Measurements from ENCODE around the gene DNASE1. TPM values are rescaled to one million over a fixed set of nuclear protein-coding genes. Genes with fewer than 3 reads are reported as not detected.
"Not testable (repeated sequence)": the region's sequence is repeated elsewhere in the genome, so short reads cannot be mapped to it uniquely, and the experiment has no call there.

DNASE1 gene
- total and polyA plus RNA-seq, 4 donors = 0.77 to 11.6 (median 6.2) TPM

DNA sequence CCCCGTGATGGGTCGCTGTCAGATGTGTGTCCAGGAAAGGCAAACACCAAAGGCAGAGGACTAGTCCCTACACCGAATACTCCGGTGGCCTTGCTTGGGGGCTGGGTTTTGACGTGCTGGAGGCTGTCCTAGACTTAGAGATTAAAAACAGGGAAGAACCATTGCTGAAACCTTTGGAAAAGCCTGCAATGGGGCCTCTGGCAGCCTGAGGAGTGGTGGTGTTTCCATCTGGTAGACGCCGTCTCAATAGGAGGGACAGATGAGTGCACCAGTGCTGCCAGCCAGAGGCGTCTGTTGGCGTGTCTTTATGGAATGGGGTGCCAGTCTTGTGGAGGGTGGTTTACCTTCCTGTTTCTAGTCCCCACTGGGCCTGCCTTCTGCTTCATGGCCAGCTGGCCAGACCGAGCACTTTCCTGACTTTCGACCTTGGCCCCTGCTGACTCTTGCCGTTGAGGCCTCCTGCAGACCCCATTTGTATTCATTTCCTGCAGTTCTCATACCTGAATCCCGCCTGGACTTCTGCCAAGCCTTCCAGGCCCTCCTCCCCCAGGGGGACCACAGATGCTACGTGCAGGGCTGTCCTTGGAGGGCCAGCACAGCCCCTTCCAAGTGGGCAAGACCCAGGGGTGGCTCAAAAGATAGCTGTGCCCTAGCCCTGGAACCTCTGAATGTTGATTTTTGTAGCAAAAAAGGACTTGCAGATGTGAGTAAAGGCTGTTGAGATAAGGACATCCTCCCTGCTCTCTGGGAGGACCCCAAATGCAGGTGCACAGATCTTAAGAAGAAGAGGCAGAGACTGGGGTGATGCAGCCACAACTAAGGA lies 1.9 kb upstream of the DNASE1 start:
- H3K4me1 ChIP-seq (ENCODE audit: control insufficient read depth in 4 of 4, insufficient read depth in 4 of 4, low read length in 3 of 4) = no peaks in the 10 kb centered on the region
- H3K36me3 ChIP-seq (ENCODE audit: control insufficient read depth in 4 of 4, insufficient read depth in 3 of 4, low read depth in 1 of 4, low read length in 3 of 4) = peaks cover under 1 to 23% (median 8%) of the 10 kb centered on the region in 4 donors
- 87% methylated on average over 14 of the region's 14 CpGs for WGBS
- no peaks in the 10 kb centered on the region for H3K27me3 ChIP-seq (ENCODE audit: control insufficient read depth in 4 of 4, insufficient read depth in 4 of 4, low read length in 3 of 4)
- peak; percentile 32 for DNase-seq (ENCODE audit: low spot score)
- H3K4me3 ChIP-seq (ENCODE audit: low read depth in 1 of 3, low read length in 3 of 3) = no peak overlapping the region
- H3K9me3 ChIP-seq (ENCODE audit: control insufficient read depth in 4 of 4, low read length in 3 of 4) = no peaks in the 10 kb centered on the region
- no peak for TF ChIP-seq GABPA (IDR thresholded peaks at IDR 0.05 in 1 of 2, conservative IDR thresholded peaks at IDR 0.05 in 1 of 2)
- TF ChIP-seq TAF1 (conservative IDR thresholded peaks at IDR 0.05) = no peak
- H3K9ac ChIP-seq (ENCODE audit: low read depth in 1 of 2, low read length in 2 of 2) = no peak overlapping the region
- no peak overlapping the region for H3K27ac ChIP-seq (ENCODE audit: low read depth in 1 of 2, low read length in 2 of 2)

DNA sequence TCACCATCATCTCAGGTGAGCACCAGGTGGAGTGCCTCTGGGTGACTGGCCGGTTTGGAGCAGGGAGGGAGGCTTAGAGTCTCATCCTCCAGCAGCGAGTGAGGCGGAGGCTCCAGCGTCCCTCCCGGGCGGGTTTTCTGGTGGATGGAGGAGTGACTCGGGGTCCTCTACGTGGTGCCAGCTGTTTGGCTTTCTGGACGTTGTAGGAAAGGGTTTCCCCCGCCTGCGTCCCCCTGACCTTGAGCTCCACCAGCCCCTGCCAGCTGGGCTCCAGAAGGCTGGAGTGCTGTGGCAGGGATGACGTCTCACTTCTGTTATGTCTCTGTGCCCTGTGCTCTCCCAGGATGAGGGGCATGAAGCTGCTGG lies 522 bp downstream of the DNASE1 start:
- H3K36me3 ChIP-seq (ENCODE audit: control insufficient read depth in 4 of 4, insufficient read depth in 3 of 4, low read depth in 1 of 4, low read length in 3 of 4) = peaks cover 11 to 47% (median 21%) of the 10 kb centered on the region in 4 donors
- 92% methylated on average over 12 of the region's 12 CpGs for WGBS
- H3K4me1 ChIP-seq (ENCODE audit: control insufficient read depth in 4 of 4, insufficient read depth in 4 of 4, low read length in 3 of 4) = no peaks in the 10 kb centered on the region
- H3K9me3 ChIP-seq (ENCODE audit: control insufficient read depth in 4 of 4, low read length in 3 of 4) = no peaks in the 10 kb centered on the region
- no peaks in the 10 kb centered on the region for H3K27me3 ChIP-seq (ENCODE audit: control insufficient read depth in 4 of 4, insufficient read depth in 4 of 4, low read length in 3 of 4)
- TF ChIP-seq FOXA2 (IDR thresholded peaks at IDR 0.05) = no peak
- no peak overlapping the region for H3K9ac ChIP-seq (ENCODE audit: low read depth in 1 of 2, low read length in 2 of 2)
- no peak overlapping the region for H3K27ac ChIP-seq (ENCODE audit: low read depth in 1 of 2, low read length in 2 of 2)
- H3K4me3 ChIP-seq (ENCODE audit: low read depth in 1 of 3, low read length in 3 of 3) = no peak overlapping the region
- DNase-seq (ENCODE audit: low spot score) = no peak

DNA sequence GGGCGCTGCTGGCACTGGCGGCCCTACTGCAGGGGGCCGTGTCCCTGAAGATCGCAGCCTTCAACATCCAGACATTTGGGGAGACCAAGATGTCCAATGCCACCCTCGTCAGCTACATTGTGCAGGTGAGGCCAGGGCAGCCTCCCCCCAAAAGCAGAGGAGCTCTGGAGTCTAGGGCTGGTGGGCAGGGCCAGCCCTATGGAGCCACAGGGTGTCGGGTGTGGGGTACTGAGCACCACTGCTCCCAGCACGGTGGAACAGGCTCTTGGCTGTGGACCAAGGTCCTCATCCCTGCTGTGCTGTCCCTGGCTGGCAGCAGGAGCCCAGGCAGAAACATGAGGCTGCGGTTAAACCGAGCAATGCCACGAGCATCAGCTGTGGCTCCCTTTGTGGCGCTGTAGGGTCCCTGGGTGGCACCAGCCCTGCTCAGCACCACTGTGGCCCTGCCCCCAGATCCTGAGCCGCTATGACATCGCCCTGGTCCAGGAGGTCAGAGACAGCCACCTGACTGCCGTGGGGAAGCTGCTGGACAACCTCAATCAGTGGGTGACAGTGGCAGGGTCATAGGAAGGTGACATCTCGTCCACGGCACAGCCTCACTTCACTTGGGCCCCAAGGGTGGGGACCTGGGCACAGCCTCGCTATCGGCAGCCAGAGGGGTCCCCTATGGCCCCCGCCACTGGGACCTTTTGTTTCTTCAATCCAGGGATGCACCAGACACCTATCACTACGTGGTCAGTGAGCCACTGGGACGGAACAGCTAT lies 1.1 kb downstream of the DNASE1 start:
- Histone ChIP-seq H3K9me3 (ENCODE audit: control insufficient read depth in 4 of 4, low read length in 3 of 4) (no peaks in the 10 kb centered on the region), H3K27me3 (ENCODE audit: control insufficient read depth in 4 of 4, insufficient read depth in 4 of 4, low read length in 3 of 4) (no peaks in the 10 kb centered on the region), H3K9ac (ENCODE audit: low read depth in 1 of 2, low read length in 2 of 2) (no peak overlapping the region), H3K27ac (ENCODE audit: low read depth in 1 of 2, low read length in 2 of 2) (no peak overlapping the region), H3K4me3 (ENCODE audit: low read depth in 1 of 3, low read length in 3 of 3) (no peak overlapping the region), H3K36me3 (ENCODE audit: control insufficient read depth in 4 of 4, insufficient read depth in 3 of 4, low read depth in 1 of 4, low read length in 3 of 4) (peaks cover 11 to 52% (median 24%) of the 10 kb centered on the region in 4 donors), H3K4me1 (ENCODE audit: control insufficient read depth in 4 of 4, insufficient read depth in 4 of 4, low read length in 3 of 4) (no peaks in the 10 kb centered on the region)
- DNase-seq (ENCODE audit: low spot score) = no peak
- TF ChIP-seq, protein P1, sequence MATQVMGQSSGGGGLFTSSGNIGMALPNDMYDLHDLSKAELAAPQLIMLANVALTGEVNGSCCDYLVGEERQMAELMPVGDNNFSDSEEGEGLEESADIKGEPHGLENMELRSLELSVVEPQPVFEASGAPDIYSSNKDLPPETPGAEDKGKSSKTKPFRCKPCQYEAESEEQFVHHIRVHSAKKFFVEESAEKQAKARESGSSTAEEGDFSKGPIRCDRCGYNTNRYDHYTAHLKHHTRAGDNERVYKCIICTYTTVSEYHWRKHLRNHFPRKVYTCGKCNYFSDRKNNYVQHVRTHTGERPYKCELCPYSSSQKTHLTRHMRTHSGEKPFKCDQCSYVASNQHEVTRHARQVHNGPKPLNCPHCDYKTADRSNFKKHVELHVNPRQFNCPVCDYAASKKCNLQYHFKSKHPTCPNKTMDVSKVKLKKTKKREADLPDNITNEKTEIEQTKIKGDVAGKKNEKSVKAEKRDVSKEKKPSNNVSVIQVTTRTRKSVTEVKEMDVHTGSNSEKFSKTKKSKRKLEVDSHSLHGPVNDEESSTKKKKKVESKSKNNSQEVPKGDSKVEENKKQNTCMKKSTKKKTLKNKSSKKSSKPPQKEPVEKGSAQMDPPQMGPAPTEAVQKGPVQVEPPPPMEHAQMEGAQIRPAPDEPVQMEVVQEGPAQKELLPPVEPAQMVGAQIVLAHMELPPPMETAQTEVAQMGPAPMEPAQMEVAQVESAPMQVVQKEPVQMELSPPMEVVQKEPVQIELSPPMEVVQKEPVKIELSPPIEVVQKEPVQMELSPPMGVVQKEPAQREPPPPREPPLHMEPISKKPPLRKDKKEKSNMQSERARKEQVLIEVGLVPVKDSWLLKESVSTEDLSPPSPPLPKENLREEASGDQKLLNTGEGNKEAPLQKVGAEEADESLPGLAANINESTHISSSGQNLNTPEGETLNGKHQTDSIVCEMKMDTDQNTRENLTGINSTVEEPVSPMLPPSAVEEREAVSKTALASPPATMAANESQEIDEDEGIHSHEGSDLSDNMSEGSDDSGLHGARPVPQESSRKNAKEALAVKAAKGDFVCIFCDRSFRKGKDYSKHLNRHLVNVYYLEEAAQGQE (IDR thresholded peaks at IDR 0.05) = no peak
- no peak for TF ChIP-seq SP1 (IDR thresholded peaks at IDR 0.05)
- TF ChIP-seq, protein P2, sequence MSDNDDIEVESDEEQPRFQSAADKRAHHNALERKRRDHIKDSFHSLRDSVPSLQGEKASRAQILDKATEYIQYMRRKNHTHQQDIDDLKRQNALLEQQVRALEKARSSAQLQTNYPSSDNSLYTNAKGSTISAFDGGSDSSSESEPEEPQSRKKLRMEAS (IDR thresholded peaks at IDR 0.05) = no peak
- TF ChIP-seq RAD21 (IDR thresholded peaks at IDR 0.05) = no peak
- no peak for TF ChIP-seq HNF4G (IDR thresholded peaks at IDR 0.05)
- TF ChIP-seq TAF1 (conservative IDR thresholded peaks at IDR 0.05) = no peak
- TF ChIP-seq, protein P3, sequence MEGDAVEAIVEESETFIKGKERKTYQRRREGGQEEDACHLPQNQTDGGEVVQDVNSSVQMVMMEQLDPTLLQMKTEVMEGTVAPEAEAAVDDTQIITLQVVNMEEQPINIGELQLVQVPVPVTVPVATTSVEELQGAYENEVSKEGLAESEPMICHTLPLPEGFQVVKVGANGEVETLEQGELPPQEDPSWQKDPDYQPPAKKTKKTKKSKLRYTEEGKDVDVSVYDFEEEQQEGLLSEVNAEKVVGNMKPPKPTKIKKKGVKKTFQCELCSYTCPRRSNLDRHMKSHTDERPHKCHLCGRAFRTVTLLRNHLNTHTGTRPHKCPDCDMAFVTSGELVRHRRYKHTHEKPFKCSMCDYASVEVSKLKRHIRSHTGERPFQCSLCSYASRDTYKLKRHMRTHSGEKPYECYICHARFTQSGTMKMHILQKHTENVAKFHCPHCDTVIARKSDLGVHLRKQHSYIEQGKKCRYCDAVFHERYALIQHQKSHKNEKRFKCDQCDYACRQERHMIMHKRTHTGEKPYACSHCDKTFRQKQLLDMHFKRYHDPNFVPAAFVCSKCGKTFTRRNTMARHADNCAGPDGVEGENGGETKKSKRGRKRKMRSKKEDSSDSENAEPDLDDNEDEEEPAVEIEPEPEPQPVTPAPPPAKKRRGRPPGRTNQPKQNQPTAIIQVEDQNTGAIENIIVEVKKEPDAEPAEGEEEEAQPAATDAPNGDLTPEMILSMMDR (IDR thresholded peaks at IDR 0.05; ENCODE audit: low read depth, low read length, missing input control) = no peak
- no peak for TF ChIP-seq JUND (IDR thresholded peaks at IDR 0.05)
- TF ChIP-seq RXRA (IDR thresholded peaks at IDR 0.05) = no peak
- no peak for TF ChIP-seq FOXA2 (IDR thresholded peaks at IDR 0.05)
- no peak for TF ChIP-seq HNF4A (conservative IDR thresholded peaks at IDR 0.05)
- TF ChIP-seq YY1 (IDR thresholded peaks at IDR 0.05) = no peak
- TF ChIP-seq NR2F2 (IDR thresholded peaks at IDR 0.05) = no peak
- TF ChIP-seq, protein P4, sequence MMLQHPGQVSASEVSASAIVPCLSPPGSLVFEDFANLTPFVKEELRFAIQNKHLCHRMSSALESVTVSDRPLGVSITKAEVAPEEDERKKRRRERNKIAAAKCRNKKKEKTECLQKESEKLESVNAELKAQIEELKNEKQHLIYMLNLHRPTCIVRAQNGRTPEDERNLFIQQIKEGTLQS (IDR thresholded peaks at IDR 0.05) = no peak
- no peak for TF ChIP-seq GABPA (IDR thresholded peaks at IDR 0.05 in 1 of 2, conservative IDR thresholded peaks at IDR 0.05 in 1 of 2)
- TF ChIP-seq FOXA1 (IDR thresholded peaks at IDR 0.05) = no peak
- WGBS = 91% methylated on average over 21 of the region's 21 CpGs

DNA sequence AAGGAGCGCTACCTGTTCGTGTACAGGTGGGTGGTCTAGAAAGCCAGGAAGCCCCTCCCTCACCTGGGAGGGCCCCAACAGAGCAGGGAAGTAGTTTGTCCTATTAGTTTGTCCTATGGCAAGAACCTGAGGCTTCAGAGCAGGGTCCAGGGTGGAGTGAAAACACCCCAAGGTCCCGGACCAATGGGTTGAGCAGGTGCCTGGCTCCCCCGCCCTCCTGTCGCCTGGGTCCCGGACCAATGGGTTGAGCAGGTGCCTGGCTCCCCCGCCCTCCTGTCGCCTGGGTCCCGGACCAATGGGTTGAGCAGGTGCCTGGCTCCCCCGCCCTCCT lies 1.6 kb downstream of the DNASE1 start:
- H3K9ac ChIP-seq (ENCODE audit: low read depth in 1 of 2, low read length in 2 of 2); H3K27ac ChIP-seq (ENCODE audit: low read depth in 1 of 2, low read length in 2 of 2); H3K9me3 ChIP-seq (ENCODE audit: control insufficient read depth in 4 of 4, low read length in 3 of 4); H3K4me3 ChIP-seq (ENCODE audit: low read depth in 1 of 3, low read length in 3 of 3); H3K27me3 ChIP-seq (ENCODE audit: control insufficient read depth in 4 of 4, insufficient read depth in 4 of 4, low read length in 3 of 4); H3K4me1 ChIP-seq (ENCODE audit: control insufficient read depth in 4 of 4, insufficient read depth in 4 of 4, low read length in 3 of 4); DNase-seq (ENCODE audit: low spot score): not testable (repeated sequence)
- peaks cover 11 to 55% (median 25%) of the 10 kb centered on the region in 4 donors for H3K36me3 ChIP-seq (ENCODE audit: control insufficient read depth in 4 of 4, insufficient read depth in 3 of 4, low read depth in 1 of 4, low read length in 3 of 4)
- WGBS = 90% methylated on average over 7 of the region's 10 CpGs
